H9 (cell line): ENCODE results near the gene GRIP2. TPM values are rescaled to one million over a fixed set of nuclear protein-coding genes. Genes with fewer than 3 reads are reported as not detected.
A peak's percentile ranks its signal among the peaks of the same experiment; 100 is the strongest.

Experiments used
- DNase-seq: peaks from one replicate; pipeline ENCODE4 v3.0.0-alpha.2; 2017
- H2AFZ ChIP-seq: one replicate; pipeline ENCODE4 v1.6.1; 2013; ENCODE audit warnings: mild to moderate bottlenecking, low read length, control low read depth, moderate library complexity
- H2AK5ac ChIP-seq: 2 replicates; pipeline ENCODE4 v1.6.1; 2013; ENCODE audit warnings: low read length, control low read depth, mixed read lengths; ENCODE audit not compliant: insufficient read length
- H2BK120ac ChIP-seq: one replicate; pipeline ENCODE4 v1.6.1; 2013; ENCODE audit warnings: low read depth, mild to moderate bottlenecking, low read length, control low read depth, inconsistent platforms; ENCODE audit not compliant: poor library complexity, severe bottlenecking
- H2BK12ac ChIP-seq: 2 replicates; pipeline ENCODE4 v1.6.1; 2013; ENCODE audit warnings: low read length, control low read depth, mixed read lengths, low read depth; ENCODE audit not compliant: insufficient read length
- H2BK15ac ChIP-seq: 2 replicates; pipeline ENCODE4 v1.6.1; 2013; ENCODE audit warnings: low read depth, low read length, control low read depth
- H2BK20ac ChIP-seq: one replicate; pipeline ENCODE4 v1.6.1; 2013; ENCODE audit warnings: low read depth, mild to moderate bottlenecking, low read length, control low read depth, inconsistent platforms; ENCODE audit not compliant: poor library complexity, severe bottlenecking
- H2BK5ac ChIP-seq: 2 replicates; pipeline ENCODE4 v1.6.1; 2013; ENCODE audit warnings: low read length, control low read depth, mixed read lengths; ENCODE audit not compliant: insufficient read length
- H3K14ac ChIP-seq: 2 replicates; pipeline ENCODE4 v1.6.1; 2013; ENCODE audit warnings: low read length, control low read depth; ENCODE audit not compliant: insufficient read depth
- H3K18ac ChIP-seq: 2 replicates; pipeline ENCODE4 v1.6.1; 2013; ENCODE audit warnings: low read depth, mild to moderate bottlenecking, mixed read lengths, low read length, control low read depth; ENCODE audit not compliant: insufficient read length
- H3K23ac ChIP-seq: 2 replicates; pipeline ENCODE4 v1.6.1; 2013; ENCODE audit warnings: low read length, control low read depth, mixed read lengths, low read depth; ENCODE audit not compliant: insufficient read length
- H3K23me2 ChIP-seq: 2 replicates; pipeline ENCODE4 v1.6.1; 2013; ENCODE audit warnings: low read depth, mild to moderate bottlenecking, mixed read lengths, low read length, control low read depth; ENCODE audit not compliant: insufficient read length, poor library complexity, severe bottlenecking
- H3K27ac ChIP-seq: 2 replicates; pipeline ENCODE4 v1.5.1; 2013; ENCODE audit warnings: low read length, control low read depth, mixed read lengths, low read depth; ENCODE audit not compliant: insufficient read length
- H3K27me3 ChIP-seq: 2 replicates; pipeline ENCODE4 v1.6.1; 2013; ENCODE audit warnings: low read length, control low read depth, inconsistent platforms; ENCODE audit not compliant: insufficient read depth
- H3K4ac ChIP-seq: 2 replicates; pipeline ENCODE4 v1.6.1; 2013; ENCODE audit warnings: low read depth, mild to moderate bottlenecking, control low read depth, inconsistent platforms, low read length, moderate library complexity
- H3K4me1 ChIP-seq: 2 replicates; pipeline ENCODE4 v1.6.1; 2013; ENCODE audit warnings: low read length, control low read depth, inconsistent platforms; ENCODE audit not compliant: insufficient read depth
- H3K4me2 ChIP-seq: 2 replicates; pipeline ENCODE4 v1.6.1; 2013; ENCODE audit warnings: low read length, control low read depth, mixed read lengths; ENCODE audit not compliant: insufficient read length, insufficient read depth
- H3K56ac ChIP-seq: 2 replicates; pipeline ENCODE4 v1.6.1; 2013; ENCODE audit warnings: low read depth, mild to moderate bottlenecking, mixed read lengths, low read length, control low read depth; ENCODE audit not compliant: insufficient read length
- H3K79me1 ChIP-seq: 2 replicates; pipeline ENCODE4 v1.6.1; 2013; ENCODE audit warnings: low read depth, mild to moderate bottlenecking, moderate library complexity, low read length, control low read depth, inconsistent platforms; ENCODE audit not compliant: insufficient read depth, poor library complexity, severe bottlenecking
- H3K79me2 ChIP-seq: 2 replicates; pipeline ENCODE4 v1.6.1; 2013; ENCODE audit warnings: low read length, control low read depth, inconsistent platforms; ENCODE audit not compliant: insufficient read depth
- H3K9ac ChIP-seq: 2 replicates; pipeline ENCODE4 v1.6.1; 2013; ENCODE audit warnings: low read length, control low read depth, mixed read lengths; ENCODE audit not compliant: insufficient read length; ENCODE audit errors: extremely low read depth
- H3K9me3 ChIP-seq: one replicate; pipeline ENCODE4 v1.6.1; 2013; ENCODE audit warnings: low read depth, low read length, inconsistent platforms; ENCODE audit not compliant: control insufficient read depth
- H3T11ph ChIP-seq: one replicate; pipeline ENCODE4 v1.6.1; 2013; ENCODE audit warnings: mild to moderate bottlenecking, low read length, control low read depth, inconsistent platforms
- H4K20me1 ChIP-seq: one replicate; pipeline ENCODE4 v1.6.1; 2013; ENCODE audit not compliant: control insufficient read depth, insufficient read length, insufficient read depth
- H4K5ac ChIP-seq: 2 replicates; pipeline ENCODE4 v1.6.1; 2013; ENCODE audit warnings: low read depth, mild to moderate bottlenecking, mixed read lengths, low read length, control low read depth; ENCODE audit not compliant: insufficient read length
- H4K8ac ChIP-seq: replicated peaks from 2 replicates; pipeline ENCODE4 v1.6.1; 2013; ENCODE audit warnings: low read length, control low read depth, mixed read lengths, low read depth; ENCODE audit not compliant: insufficient read length
- H4K91ac ChIP-seq: 2 replicates; pipeline ENCODE4 v1.6.1; 2013; ENCODE audit warnings: low read depth, mild to moderate bottlenecking, moderate library complexity, mixed read lengths, low read length, control low read depth; ENCODE audit not compliant: insufficient read length
- H3K27ac Mint-ChIP-seq, 3 experiments: 2 replicates in 2 of 3; 3 replicates in 1 of 3; pipeline ENCODE4 v1.8.0; 2020 to 2021; ENCODE audit warnings: mixed read lengths in 3 of 3, mild to moderate bottlenecking in 1 of 3, moderate library complexity in 1 of 3
- H3K27me3 Mint-ChIP-seq: 2 replicates; pipeline ENCODE4 v1.8.0; 2021; ENCODE audit warnings: low read depth, mild to moderate bottlenecking, moderate library complexity, mixed read lengths
- H3K36me3 Mint-ChIP-seq, 3 experiments: 2 replicates in 2 of 3; 3 replicates in 1 of 3; pipeline ENCODE4 v1.8.0; 2020 to 2021; ENCODE audit warnings: low read depth in 3 of 3, mixed read lengths in 3 of 3; ENCODE audit not compliant: insufficient read depth in 1 of 3
- H3K4me1 Mint-ChIP-seq, 2 experiments: 2 replicates each; pipeline ENCODE4 v1.8.0; 2020; ENCODE audit warnings: mixed read lengths in 2 of 2
- H3K4me3 Mint-ChIP-seq, 2 experiments: 2 replicates in 1 of 2; 3 replicates in 1 of 2; pipeline ENCODE4 v1.8.0; 2020 to 2021; ENCODE audit warnings: mild to moderate bottlenecking in 2 of 2, mixed read lengths in 2 of 2, moderate library complexity in 1 of 2
- H3K9me3 Mint-ChIP-seq, 2 experiments: 2 replicates in 1 of 2; 3 replicates in 1 of 2; pipeline ENCODE4 v1.8.0; 2020; ENCODE audit warnings: mild to moderate bottlenecking in 2 of 2, mixed read lengths in 2 of 2, moderate library complexity in 1 of 2
- WGBS: extraction: QIAGEN DNeasy Blood & Tissue Kit; methylation state at CpG from one replicate; pipeline ENCODE4 v1.1.7; 2013; ENCODE audit warnings: missing lambda C conversion rate, low lambda C conversion rate, mixed read lengths; ENCODE audit not compliant: insufficient read length; ENCODE audit errors: extremely low coverage; 5-methylcytosine and 5-hydroxymethylcytosine counted together
- total RNA-seq: library from RNA; stranded (reverse); gene quantifications from 2 replicates; pipeline ENCODE4 v1.2.1, GENCODE V29; 2021
- TF ChIP-seq, protein P1 (sequence below): fragments of 200-600 bp; sonication (generic); conservative IDR thresholded peaks from 3 replicates; pipeline ENCODE4 v1.8.0; 2021; ENCODE audit warnings: antibody characterized with exemption, mild to moderate bottlenecking

GRIP2 gene
- total RNA-seq, 1 experiment from 2014 or later: 3.1 TPM

DNA sequence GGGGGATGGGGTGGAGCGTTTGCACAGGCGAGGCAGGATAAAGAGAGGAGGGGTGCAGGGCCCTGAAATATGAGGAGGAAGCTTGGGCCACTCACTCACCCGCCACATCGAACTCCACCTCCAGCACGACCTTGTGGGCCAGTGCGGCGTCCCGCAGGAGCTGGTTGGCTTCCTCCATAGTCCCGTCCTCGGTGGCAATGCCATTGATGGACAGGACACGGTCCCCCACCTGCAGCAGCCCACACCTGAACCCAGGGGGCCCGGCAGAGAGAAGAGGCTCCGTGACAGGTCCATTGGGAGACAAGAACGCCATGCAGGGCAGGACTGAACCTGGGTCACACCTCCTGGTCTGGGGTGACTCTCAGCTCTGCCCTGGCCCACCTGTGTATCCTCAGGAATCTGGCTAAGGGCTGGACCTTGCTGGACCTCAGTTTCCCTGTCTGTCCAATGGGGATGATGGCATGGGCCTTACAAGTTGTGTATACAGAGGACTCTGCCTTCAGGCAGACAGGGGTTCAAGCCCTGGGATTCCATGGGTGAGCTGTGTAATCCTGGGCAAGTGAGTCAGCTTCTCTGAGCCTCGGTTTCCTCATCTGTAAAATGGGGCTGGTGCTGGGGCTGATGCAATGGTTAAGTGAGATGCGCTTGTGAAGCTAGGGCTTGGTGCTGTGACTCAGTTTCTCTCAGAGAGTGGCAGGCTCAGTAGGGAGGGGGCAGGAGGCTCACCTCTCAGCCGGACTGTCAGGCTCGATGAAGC, 26.4 kb downstream of the GRIP2 start:
- peaks cover 12 to 19% of the 10 kb centered on the region in 2 experiments for H3K4me1 Mint-ChIP-seq
- H3K27ac Mint-ChIP-seq: no peak overlapping the region
- H4K8ac ChIP-seq: no peak overlapping the region
- H3K4me1 ChIP-seq: no peaks in the 10 kb centered on the region; the same call in 1 of the 2 replicates
- no peaks in the 10 kb centered on the region for H3K27me3 ChIP-seq
- no peaks in the 10 kb centered on the region for H3K23me2 ChIP-seq
- H3K56ac ChIP-seq: no peak overlapping the region
- DNase-seq: peak; percentile 26
- no peak overlapping the region for H4K5ac ChIP-seq
- peaks cover 3% of the 10 kb centered on the region for H3K27me3 Mint-ChIP-seq
- no peak overlapping the region for H2BK120ac ChIP-seq
- H3K36me3 Mint-ChIP-seq: no peaks in the 10 kb centered on the region
- no CpG with 5 or more reads among the region's 18 CpGs for WGBS
- no peak overlapping the region for H3K18ac ChIP-seq
- no peak overlapping the region for H2BK5ac ChIP-seq
- H2AFZ ChIP-seq: no peak overlapping the region
- TF ChIP-seq, protein P1, sequence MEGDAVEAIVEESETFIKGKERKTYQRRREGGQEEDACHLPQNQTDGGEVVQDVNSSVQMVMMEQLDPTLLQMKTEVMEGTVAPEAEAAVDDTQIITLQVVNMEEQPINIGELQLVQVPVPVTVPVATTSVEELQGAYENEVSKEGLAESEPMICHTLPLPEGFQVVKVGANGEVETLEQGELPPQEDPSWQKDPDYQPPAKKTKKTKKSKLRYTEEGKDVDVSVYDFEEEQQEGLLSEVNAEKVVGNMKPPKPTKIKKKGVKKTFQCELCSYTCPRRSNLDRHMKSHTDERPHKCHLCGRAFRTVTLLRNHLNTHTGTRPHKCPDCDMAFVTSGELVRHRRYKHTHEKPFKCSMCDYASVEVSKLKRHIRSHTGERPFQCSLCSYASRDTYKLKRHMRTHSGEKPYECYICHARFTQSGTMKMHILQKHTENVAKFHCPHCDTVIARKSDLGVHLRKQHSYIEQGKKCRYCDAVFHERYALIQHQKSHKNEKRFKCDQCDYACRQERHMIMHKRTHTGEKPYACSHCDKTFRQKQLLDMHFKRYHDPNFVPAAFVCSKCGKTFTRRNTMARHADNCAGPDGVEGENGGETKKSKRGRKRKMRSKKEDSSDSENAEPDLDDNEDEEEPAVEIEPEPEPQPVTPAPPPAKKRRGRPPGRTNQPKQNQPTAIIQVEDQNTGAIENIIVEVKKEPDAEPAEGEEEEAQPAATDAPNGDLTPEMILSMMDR: no peak
- H3K9me3 Mint-ChIP-seq: no peaks in the 10 kb centered on the region
- no peak overlapping the region for H3K9ac ChIP-seq
- no peak overlapping the region for H3K4me2 ChIP-seq
- no peak overlapping the region for H2BK15ac ChIP-seq
- H2BK12ac ChIP-seq: no peak overlapping the region
- no peaks in the 10 kb centered on the region for H3K79me1 ChIP-seq
- no peak overlapping the region for H2BK20ac ChIP-seq
- no peaks in the 10 kb centered on the region for H4K20me1 ChIP-seq
- no peak overlapping the region for H3K4me3 Mint-ChIP-seq
- no peaks in the 10 kb centered on the region for H3K79me2 ChIP-seq
- H3K23ac ChIP-seq: no peak overlapping the region
- H3K4ac ChIP-seq: no peak overlapping the region
- no peak overlapping the region for H3T11ph ChIP-seq
- H3K27ac ChIP-seq: no peak overlapping the region
- H4K91ac ChIP-seq: no peak overlapping the region
- H3K14ac ChIP-seq: no peak overlapping the region
- no peaks in the 10 kb centered on the region for H3K9me3 ChIP-seq
- no peak overlapping the region for H2AK5ac ChIP-seq
